Right lobe of liver (tissue), 6 donors: ENCODE measurements around the gene SLC25A5. TPM values are rescaled to one million over a fixed set of nuclear protein-coding genes. Genes with fewer than 3 reads are reported as not detected.

Source experiments
- ATAC-seq, 4 donors: fragments of 200-7000 bp; cut with Tn5 transposase; one replicate each; pipeline ENCODE4 v1.9.1; 2020; ENCODE audit warnings: mild to moderate bottlenecking in 4 of 4, moderate library complexity in 4 of 4
- DNase-seq, 3 donors: peaks; one replicate each; pipeline ENCODE4 v3.0.0-alpha.2; 2020
- H3K27ac ChIP-seq, 3 donors: fragments of 200-600 bp; one replicate each; pipeline ENCODE4 v1.8.0; 2022
- H3K27me3 ChIP-seq, 2 donors: fragments of 200-600 bp; one replicate each; pipeline ENCODE4 v1.8.0; 2022
- H3K36me3 ChIP-seq, 4 donors: fragments of 200-600 bp; sonication (generic) in 1 of 4; one replicate each; pipeline versions ENCODE4 v1.5.1 to v1.8.0; 2017 to 2022; ENCODE audit warnings: control low read depth in 1 of 4
- H3K4me1 ChIP-seq, 4 donors: fragments of 200-600 bp; sonication (generic) in 1 of 4; one replicate each; pipeline versions ENCODE4 v1.5.1 to v1.8.0; 2017 to 2022; ENCODE audit warnings: control low read depth in 1 of 4
- H3K4me3 ChIP-seq, 3 donors: fragments of 200-600 bp; one replicate each; pipeline ENCODE4 v1.8.0; 2022
- H3K9me3 ChIP-seq, 4 donors: fragments of 200-600 bp; sonication (generic) in 1 of 4; one replicate each; pipeline versions ENCODE4 v1.5.1 to v1.8.0; 2017 to 2022; ENCODE audit warnings: control low read depth in 1 of 4
- CTCF ChIP-seq, 4 donors: fragments of 200-600 bp in 3 of 4; fragments of 450-650 bp in 1 of 4; IDR thresholded peaks; one replicate each; pipeline versions ENCODE4 v1.5.1 to v1.8.0; 2016 to 2022; ENCODE audit warnings: antibody characterized with exemption in 4 of 4, mild to moderate bottlenecking in 2 of 4
- POLR2A ChIP-seq: fragments of 450-650 bp; IDR thresholded peaks from one replicate; pipeline ENCODE4 v1.6.1; 2017; ENCODE audit warnings: antibody characterized with exemption, mild to moderate bottlenecking
- WGBS: methylation state at CpG from one replicate; pipeline ENCODE4 v1.1.6; 2018; ENCODE audit warnings: low coverage, low lambda C conversion rate; ENCODE audit not compliant: insufficient coverage; ENCODE audit errors: missing lambda C conversion rate; 5-methylcytosine and 5-hydroxymethylcytosine counted together
- intact Hi-C, 2 donors: fragments of 100-400 bp; cut with DNase I; formaldehyde crosslinking; loops; one replicate each; pipeline versions ENCODE4 v1.11.2 to v1.14.1; 2022
- small RNA-seq, 2 experiments: library from RNA; depleted of rRNA; stranded (forward); fragments of <200 nt; gene quantifications; one replicate each; pipeline ENCODE3, GENCODE V24; 2016
- total RNA-seq, 6 experiments: library from RNA; depleted of rRNA in 2 of 6; stranded (reverse); fragments of >200 nt in 2 of 6; fragmentation: NEBNext Ultra II Directional in 3 of 6; extraction: Animal tissue kit (Norgen Biotek cat#: 25700) in 3 of 6; gene quantifications; one replicate each; pipeline versions ENCODE4 v1.1.0 to v1.2.4, GENCODE V29; 2016 to 2023
- donor health status: DM: no; HTN: yes; CAD: no.
- donor health status: DM: no; HTN: no; CAD: no.
- donor health status: DM: no; HTN: no; CAD: no.
- donor health status: DM: no; HTN: yes; CAD: no.
- donor health status: DM: no; HTN: yes; CAD: no.

The SLC25A5 gene
- total RNA-seq, 6 experiments from 2014 or later: 168 to 296 (median 223) TPM

- 30% methylated on average over 5 of the region's 5 CpGs for WGBS
- Histone ChIP-seq H3K4me3 (no peak overlapping the region), H3K4me1 (no peaks in the 10 kb centered on the region), H3K27me3 (no peaks in the 10 kb centered on the region), H3K27ac (no peak overlapping the region), H3K36me3 (no peaks in the 10 kb centered on the region), H3K9me3 (no peaks in the 10 kb centered on the region)
- DNase-seq (no peak), ATAC-seq (peak; percentile 81 to 90 (median 90))
- intact Hi-C loops: no loop called here
- TF ChIP-seq CTCF (IDR thresholded peaks at IDR 0.05): peak; percentile 74 to 77 (median 76)
- no peak for TF ChIP-seq POLR2A
Measured at GRCh38 chrX:119516157-119516702, 48.0 kb downstream of the SLC25A5 start.

- H3K9me3 ChIP-seq: no peaks in the 10 kb centered on the region
- H3K27me3 ChIP-seq: no peaks in the 10 kb centered on the region
- intact Hi-C loops: no loop called here
- 51% methylated on average over 3 of the region's 4 CpGs for WGBS
- ATAC-seq (no peak), DNase-seq (no peak)
- H3K27ac ChIP-seq: no peak overlapping the region
- TF ChIP-seq CTCF (IDR thresholded peaks at IDR 0.05): no peak
- TF ChIP-seq POLR2A: no peak
- H3K4me3 ChIP-seq: no peak overlapping the region
- no peaks in the 10 kb centered on the region for H3K4me1 ChIP-seq
- H3K36me3 ChIP-seq: no peaks in the 10 kb centered on the region
Measured at GRCh38 chrX:119518371-119518770, 50.1 kb downstream of the SLC25A5 start.

Small RNA genes within 50 kb of the gene (small RNA-seq; reads per million reads assigned to genes)
- gene RNU1-67P: 1.4 to 1.7 reads per million in 2 experiments
- gene RNY3P16: 0 reads per million in 2 experiments

Other genes with a start within 250 kb of the SLC25A5 start
- 100 to 1,000 TPM; 182 to 455 (median 239) TPM for gene PGRMC1, start 232.2 kb upstream of the SLC25A5 start, total RNA-seq
- 10 to 100 TPM in 2 of 6 experiments, 1 to 10 TPM in 4; 6.4 to 21.5 (median 7.5) TPM for gene SLC25A43, start 69.1 kb upstream of the SLC25A5 start, total RNA-seq
- 10 to 100 TPM in 2 of 6 experiments, 1 to 10 TPM in 4; 4.5 to 13.9 (median 7.1) TPM for gene STEEP1, start 97.0 kb downstream of the SLC25A5 start, total RNA-seq
- 10 to 100 TPM; 11.9 to 20.4 (median 16.2) TPM for gene UBE2A, start 106.1 kb downstream of the SLC25A5 start, total RNA-seq
- gene NKRF, start 138.0 kb downstream of the SLC25A5 start, total RNA-seq: 1 to 10 TPM; 3.0 to 4.4 (median 4.0) TPM
- 10 to 100 TPM; 12.7 to 25.6 (median 19.6) TPM for gene SEPTIN6, start 224.7 kb downstream of the SLC25A5 start, total RNA-seq